ENCODE results near the gene CHID1.

The CHID1 gene

DNA sequence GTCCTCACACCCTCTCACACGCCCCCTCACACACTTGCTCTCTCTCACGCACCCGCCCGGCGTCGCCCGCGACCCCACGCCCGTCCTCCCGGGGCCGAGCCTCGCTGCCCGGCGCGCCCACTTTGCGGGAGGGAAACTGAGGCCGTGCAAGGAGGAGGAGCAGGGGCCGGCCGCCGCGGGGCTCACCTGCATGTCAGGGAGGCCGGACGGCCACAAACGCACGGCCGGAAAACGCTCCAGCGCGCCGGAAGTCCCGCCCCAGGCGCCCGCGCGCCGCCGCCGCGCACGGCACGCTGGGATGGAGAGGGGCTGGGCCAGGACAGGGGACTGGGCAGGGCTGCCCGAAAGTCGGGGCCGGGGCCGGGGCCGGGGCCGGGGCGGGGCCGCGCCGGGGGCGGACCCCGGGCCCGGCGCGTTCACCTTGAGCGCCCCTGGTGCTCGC is at the start of gene CHID1:
Gene CHID1 (minus strand): TSS at position 222 of the 442 bp plus-strand sequence. CDS start 5,994 bp downstream, outside the sequence.
- DNase-seq: peak; percentile 71

DNA sequence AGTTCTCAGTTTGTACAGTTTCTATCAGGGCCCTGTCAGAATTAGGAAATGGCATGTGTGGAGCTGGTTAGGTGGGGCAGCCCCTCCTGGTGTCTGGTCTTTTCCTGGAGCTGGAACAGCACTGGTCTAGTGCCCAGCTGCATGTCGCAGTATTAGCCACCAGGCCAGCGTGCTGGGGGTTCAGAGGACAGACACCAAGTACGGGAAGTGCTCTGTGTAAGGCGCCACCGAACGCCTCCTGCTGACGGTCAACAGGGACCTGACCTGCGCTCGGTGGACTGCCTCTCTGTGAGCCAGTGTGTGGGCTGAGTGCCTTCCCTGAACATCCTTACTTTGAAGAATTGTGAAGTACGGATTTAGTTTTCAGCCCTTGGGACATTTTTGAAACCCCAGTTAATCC is 49.0 kb upstream of the CHID1 start:
- DNase-seq: no peak

DNA sequence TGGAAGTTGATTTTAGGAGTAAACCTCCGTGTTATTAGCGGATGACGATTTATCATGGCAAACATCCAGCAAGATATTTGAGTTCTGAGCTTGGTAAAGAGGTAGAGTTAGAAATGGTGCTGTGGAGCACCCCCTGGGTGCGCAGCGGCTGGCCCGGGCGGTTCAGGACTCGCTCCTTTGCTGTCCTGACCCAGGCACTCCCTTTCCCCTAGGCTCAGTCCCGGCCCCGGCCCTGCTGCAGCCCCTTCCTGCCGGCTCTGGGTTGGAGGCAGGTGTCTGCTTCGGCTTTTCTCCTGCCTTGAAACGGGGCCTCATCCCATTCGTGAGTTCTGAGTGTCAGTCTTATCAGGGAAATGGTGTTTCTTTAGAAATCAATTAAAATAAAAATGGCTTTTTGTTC is 48.4 kb upstream of the CHID1 start:
- DNase-seq: no peak

DNA sequence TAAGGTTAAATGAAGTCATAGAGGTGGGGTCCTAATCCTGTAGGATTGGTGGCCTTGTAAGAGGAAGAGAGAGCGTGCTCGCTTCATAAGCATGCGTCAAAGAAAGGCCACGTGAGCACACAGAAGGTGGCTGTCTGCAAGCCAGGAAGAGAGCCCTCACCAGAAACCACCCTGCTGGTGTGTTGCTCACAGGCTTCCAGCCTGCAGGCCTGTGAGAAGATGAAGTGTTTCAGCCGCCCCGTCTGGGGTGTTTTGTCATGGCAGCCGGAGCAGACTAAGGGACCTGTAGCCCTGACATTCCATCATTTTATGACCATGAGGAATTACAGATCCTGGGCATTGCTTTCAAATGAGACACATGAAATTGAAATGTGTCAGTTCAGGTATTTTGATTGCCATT is 47.5 kb upstream of the CHID1 start:
- DNase-seq: no peak

DNA sequence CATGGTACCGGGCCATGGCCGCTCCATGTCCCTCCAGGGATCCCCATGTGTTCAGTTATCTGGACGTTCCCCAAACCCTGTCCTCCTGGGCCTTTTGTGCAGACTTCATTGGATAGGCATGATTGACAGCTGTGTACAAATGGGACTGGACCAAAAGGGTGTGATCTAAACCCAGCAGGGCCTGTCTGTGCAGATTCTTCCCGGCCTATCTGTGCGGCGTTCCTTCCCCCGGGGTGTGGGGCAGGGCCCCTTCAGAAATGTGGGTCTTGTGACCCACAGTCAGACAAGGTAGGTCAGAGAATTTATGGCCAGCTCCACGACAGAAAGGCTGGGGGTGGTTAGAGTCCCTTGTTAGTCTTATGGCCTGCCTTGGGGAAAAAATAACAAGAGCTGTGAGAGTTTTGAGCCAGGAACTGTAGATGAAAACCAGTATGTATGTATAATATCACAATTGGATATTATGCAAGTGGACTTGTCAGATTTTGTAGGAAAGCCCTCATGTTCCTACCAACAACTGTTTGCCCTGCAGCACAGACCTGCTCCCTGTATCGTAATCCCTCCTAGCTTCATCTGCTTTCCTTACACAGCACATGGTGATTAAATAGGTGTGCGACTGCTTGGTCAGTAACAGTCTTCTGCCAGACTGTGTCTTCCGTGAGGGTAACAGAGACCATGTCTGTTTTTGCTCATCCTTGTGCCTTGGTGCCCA is 46.8 kb upstream of the CHID1 start:
- no peak for DNase-seq

DNA sequence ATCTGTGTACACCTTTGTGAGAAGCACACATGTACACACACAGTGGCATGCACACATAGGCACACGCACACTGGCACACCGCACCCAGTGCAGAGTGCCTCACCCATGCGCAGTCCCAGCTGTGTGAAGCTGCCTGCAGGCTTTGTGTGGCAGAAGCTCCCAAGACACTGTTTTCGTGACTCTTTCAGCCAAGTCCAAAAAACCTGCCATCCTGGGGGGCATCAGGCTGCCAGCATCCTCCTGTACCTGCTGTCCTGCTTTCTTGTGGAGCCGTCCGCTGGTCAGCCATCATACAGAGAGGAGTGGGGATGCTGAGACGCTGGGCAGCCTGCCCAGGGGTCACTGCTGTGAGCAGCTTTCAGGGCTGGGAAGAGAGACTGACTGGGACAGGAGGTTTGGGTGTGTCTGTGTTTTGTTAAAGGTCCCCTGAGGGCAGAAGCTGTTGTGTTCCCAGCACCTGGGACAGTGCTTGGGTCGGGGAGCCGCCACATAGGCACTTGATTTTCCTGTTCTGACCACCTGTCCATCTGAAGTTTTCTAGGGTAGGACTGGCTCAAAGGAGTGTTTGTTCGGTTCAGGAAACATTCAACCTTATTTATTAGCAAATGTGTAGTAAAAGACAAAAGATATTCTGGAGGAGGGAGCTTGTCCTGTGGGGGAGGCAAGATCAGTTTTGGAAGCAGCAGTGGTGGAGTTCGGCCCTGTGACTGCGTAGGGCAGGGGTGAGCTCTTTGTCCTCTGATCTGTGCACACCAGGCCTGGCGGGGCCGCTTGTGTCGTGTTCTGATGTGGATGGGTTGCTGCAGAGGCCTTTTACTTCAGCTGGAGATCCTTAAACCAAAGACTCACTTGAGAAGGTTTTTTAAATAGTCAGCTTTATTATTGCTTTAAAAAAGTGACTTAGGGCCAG is 44.8 kb upstream of the CHID1 start:
- DNase-seq: no peak

DNA sequence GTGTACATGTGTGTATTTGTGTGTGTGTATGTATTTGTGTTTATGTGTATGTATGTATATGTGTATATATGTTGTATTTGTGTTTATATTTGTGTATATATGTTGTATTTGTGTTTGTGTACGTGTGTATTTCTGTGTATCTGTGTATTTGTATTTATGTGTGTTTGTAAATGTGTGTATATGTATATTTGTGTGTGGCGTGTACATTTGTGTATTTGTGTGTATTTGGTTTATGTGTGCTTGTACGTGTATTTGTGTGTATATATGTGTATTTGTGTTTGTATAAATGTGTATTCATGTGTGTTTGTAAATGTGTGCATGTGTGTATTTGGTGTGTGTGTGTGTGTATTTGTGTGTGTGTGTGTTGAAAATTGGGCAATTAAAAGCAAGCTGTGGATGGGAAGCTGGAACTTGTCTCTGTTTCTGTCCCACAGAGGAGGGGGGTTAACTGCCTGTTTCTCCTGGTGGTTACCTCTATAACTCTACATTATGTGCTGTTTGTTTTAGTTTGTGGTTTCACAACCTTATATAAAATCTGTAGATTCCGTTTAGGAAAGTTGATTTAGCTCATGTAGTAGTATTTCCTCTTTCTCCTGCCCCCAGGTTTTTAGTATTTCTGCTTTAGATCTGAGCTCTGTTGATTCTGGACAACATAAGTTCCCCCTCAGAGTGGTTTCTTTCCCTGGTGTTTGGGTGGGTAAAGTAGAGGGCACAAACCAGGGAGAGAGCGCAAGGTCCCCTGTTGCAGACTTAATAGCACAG is 44.0 kb upstream of the CHID1 start:
- no peak for DNase-seq

DNA sequence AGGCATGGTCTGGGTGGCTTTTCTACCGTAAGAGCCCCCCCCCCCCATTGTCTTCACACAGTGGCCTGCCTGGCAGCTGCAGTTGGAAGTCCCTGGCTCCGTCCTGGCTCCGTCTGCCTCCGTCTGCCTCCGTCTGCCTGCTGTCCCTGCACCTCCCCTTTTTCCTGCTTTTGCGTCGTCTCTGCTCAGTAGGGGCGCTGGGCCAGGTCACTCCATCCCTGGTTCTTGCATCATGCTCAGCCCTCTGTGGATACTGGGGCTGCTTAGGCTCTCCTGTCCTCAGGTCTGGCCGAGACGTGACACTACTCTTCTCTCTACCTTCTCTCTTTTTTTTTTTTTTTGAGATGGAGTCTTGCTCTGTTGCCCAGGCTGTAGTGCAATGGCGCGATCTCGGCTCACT is 42.9 kb upstream of the CHID1 start:
- DNase-seq: no peak

DNA sequence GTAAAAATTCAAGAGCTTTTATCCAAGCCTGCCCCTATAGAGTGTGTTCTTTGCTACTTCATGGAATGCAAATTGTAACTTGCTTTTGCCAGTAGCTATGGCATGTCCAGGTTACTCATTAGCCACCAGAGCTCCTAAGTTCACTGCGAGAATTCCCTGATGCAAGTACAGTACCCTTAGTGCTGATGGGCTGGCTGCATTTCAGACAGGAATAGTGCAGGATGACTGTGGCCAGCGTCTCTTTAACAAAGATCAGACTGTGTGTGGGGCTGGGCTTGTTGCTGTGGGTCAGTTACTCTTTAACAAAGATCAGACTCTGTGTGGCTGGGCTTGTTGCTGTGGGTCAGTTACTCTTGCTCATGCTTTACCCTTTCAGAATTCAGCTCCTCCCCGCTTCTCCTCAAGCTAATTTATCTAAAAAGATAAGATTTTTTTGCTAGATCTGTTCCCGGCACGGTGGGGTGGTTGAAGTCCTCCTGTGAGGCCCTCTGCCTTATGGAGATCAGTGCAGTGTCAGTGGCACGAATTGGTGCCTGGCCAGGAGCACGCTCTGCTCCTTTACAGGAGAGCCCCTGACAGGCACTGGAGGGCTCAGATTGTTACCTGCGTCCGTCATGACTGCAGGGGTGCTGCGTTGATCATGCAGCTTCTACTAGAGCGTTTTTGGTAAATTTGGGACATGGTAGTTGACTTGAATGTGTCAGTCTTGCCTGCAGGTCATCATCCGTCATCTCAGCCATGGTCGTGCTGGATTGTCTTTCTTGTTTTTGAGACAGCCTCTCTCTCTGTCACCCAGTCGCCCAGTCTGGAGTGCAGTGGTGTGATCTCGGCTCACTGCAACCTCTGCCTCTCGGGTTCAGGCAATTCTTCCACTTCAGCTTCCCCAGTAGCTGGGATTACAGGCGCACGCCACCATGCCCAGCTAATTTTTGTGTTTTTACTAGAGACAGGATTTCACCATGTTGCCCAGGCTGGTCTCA is 42.1 kb upstream of the CHID1 start:
- no peak for DNase-seq

DNA sequence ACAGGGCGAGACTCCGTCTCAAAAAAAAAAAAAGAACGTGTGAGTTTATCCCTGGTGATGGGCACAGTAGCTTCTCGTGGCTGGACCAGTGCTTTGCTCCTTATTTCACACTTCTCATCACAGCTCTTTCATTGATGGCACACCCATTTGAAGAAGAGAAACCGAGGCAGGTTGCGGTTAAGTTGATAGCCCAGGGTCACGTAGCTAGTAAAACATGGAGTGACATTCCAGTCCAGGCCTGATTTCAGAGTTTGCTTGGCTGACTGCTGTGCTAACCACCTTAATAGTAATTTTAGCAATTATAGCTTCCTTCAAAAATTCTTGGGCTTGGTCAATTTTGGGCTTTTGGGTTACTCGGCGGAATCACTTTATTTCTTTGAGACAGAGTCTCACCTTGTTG is 40.9 kb upstream of the CHID1 start:
- no peak for DNase-seq

DNA sequence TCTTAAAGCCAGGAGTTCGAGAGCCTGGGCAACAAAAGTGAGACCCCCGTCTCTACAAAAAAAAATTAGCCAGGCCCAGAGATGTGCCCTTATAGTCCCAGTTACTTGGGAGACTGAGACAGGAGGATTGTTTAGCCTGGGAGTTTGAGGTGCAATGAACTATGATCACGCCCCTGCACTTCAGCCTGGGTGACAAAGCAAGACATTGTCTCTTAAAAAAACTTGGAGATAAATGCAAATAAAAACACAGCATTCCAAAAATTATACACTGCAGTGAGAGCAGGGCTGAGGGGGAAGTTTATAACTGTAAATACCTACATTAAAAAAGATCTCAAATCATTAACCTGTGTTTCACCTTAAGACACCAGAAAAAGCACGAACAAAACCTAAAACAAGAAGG is 37.1 kb upstream of the CHID1 start:
- DNase-seq: no peak

DNA sequence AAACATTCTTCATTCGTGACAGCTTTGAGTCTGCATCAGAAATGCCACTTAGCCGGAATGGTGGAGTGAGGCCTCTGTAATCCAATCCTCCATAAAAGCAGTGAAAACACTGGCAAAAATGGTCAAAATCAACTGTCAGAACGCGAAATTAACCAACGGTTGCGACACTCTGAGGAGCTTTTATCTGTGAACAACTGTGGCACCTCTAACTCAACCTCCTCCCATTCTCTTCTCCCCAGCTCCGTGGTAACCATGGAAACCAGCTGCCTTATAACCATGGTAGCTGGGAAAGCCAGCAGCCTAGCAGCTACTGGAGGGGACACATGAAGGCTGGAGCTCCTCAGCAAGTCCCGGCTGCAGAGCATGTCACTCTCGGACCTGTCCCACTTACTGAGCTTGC is 35.4 kb upstream of the CHID1 start:
- DNase-seq: no peak

DNA sequence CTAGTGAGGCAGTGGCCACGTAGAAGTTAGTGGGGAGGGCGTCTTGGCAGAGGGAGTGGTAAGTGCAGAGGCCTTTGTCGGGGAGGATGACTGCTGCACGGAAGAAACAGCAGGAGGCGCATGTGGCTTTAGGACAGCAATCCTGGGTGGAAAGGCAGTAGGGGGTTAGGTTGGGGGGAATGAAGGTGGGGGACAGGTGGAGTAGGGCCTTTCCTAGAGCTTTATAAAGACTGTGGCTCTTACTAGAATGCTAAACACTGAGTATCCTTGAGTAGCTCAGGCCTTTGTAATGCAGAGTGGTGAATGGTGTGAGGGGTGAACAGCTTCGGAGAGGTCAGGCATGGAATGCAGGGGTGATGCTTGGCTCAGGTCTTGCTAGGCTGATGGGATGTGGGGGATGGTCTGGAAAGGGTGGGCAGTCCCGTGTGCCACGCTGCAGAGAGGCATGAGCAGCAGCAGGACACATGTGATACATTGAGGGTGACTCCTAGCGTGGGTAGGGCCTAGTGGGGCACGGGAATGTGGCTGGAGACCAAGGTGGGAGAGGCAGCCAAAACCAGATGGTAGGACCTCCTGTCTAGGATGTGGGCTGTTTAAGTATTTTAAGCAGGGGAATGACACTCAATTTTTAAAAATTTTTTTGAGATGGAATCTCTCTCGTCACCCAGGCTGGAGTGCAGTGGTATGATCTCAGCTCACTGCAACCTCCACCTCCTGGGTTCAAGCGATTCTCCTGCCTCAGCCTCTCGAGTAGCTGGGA is 34.3 kb upstream of the CHID1 start:
- no peak for DNase-seq

DNA sequence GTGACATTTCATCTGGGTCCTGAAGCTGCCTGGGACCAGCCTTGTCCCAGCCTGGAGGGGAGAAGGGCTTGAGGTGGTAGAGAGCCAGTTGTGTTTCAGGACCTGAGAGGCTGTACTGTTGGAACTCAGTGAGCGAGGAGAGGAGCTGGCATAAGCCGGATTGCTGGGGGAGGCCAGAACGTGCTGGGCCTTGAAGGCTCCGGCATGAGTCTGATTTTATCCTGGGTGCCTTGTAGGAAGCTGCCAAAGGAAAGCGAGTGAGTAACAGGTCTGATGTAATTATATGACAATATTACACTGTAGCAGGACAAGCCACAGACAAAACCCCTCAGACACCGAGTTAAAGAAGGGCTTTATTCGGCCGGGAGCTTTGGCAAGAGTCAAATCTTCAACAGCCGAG is 32.2 kb upstream of the CHID1 start:
- no peak for DNase-seq

DNA sequence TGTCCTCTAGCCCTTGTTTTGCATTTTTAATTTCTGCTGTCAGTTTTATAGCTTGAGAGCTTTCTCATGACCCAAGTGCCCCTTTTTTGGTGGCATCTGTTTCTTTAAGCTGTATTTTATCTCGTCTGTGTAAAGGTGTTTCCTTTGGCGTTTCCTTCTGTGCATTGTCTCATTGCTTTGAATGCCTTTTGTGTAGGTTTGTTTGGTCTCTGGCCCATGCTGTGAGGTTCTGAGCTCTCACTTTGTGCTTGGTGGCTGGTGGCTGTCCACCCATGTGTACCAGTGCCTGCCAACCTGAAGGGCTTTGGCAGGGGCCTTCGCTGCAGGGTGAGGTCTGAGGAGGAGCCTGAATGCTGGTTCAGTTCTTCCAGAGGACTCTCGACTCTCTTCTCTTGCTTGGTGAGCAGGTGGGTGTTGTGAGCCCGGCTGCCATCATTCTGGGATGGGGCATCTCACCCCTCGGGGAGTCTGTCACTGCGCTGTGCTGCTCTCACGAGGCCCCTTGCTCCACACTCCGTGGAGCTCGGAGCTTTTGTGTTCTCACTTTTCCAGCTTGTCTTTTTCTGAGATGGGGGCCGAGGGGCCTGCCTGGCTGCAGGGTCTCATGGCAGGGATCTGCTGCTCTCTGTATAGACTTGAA is 30.0 kb upstream of the CHID1 start:
- DNase-seq: no peak

DNA sequence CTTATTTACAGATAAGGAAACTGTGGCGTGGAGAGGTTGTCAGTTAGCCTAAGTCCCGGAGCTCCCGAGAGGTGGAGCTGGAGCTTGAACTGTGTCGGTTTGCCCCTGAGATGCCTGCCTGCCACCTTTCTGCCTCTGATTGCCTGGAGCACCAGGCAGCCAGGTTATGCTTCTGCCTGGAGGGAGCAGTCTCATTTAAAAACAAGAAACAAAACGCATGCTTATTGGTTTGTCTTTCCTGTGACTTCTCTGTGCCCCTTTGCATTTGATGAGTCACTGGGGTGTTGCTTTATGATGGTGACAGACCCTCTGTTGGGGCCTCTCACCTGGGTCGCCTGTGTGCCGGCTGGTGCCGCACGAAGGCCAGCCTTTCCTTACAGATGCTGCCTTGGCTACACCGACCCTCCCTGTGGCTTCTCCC is 27.2 kb upstream of the CHID1 start:
- no peak for DNase-seq

DNA sequence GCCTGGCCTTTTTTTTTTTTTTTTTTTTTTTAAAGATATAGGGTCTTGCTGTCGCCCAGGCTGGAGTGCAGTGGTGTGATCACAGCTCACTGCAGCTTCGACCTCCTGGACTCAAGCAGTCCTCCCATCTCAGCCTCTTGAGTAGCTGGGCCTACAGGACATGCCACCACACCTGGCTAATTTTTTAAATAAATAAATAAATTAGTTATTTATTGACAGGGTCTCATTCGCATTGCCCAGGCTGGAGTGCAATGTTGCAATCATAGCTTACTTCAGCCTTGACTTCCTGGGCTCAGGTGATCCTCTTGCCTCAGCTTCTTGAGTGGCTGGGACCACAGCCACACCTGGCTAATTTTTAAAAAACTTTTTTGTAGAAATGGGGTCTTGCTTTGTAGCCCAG is 25.6 kb upstream of the CHID1 start:
- DNase-seq: no peak

DNA sequence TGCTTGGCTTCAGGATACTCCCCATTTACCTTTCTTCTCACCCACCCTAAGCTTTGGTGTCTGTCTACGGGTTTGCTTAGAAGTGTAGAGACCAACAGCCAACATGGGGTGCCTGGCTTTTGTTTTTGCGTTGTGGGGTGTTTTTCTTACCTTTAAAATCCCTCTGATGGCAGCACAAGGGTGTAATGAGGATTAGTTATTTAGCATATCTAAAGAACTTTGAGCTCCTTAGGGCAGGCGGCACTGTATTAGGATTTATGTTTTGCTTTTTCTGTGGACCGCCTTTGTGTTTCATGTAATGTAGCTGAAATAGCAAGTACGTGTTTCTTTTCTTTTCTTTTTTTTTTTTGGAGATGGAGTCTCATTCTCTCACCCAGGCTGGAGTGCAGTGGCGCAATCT is 23.9 kb upstream of the CHID1 start:
- no peak for DNase-seq

DNA sequence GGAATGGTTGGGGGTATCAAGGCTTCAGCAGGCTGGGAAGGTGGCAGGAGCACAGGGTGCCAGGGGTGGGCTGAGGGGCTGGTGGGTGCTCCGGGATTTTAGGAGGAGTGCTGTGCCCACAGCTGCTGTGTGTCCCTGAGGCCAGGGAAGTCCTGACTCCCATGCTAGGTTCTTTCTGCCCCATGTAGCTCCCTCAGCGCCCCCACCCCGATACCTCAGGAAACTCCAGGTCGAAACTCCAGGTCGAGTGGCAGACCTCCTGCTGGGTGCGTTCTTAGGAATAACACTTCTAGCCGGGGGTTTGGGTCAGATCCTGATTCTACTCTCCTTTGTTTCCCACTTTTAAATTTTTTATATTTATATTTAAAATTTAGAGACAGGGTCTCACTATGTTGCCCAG is 23.3 kb upstream of the CHID1 start:
- no peak for DNase-seq

DNA sequence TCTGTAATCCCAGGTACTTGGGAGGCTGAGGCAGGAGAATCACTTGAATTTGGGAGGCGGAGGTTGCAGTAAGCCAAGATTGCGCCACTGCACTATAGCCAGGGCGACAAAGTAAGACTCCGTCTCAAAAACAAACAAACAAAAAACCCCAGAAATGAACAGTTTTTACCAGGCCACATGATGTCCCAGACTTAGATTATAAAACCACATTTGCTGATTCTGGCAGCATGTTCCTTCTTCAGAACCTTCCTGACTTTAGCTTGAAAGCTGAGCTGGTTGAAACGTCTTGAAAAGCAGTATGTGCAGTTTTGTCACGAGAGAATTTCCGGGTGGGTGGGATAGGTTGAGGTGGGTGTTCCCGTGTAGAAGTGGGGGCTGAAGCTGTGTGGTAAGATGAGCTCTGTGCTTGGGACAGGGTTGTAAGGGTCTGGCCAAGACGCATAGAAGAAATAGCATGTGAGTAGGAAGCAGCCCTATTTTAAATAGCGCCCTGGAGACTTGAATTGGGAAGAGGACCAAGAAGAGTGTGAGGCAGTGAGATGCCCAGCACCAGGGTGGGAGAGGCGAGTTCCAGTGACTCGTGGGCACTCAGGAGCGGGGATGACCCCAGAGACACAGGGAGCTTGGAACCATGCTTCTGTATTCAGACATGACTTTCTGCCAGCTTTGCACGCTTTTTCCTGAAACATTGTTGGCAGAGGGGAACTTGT is 22.7 kb upstream of the CHID1 start:
- no peak for DNase-seq

Measured in NCI-H446 treated with DMSO at 0.1 percent for 48 hours (cell line).